Mammary epithelial cell (primary cell): ENCODE results near the gene ABLIM3.

Experiments used
- CTCF ChIP-seq, 2 donors: IDR thresholded peaks in 1 of 2; conservative IDR thresholded peaks in 1 of 2; 2 replicates each; pipeline ENCODE4 v1.5.1; 2011 to 2012; ENCODE audit warnings: inconsistent platforms in 2 of 2, low read length in 2 of 2, mild to moderate bottlenecking in 2 of 2, control low read depth in 1 of 2, low read depth in 1 of 2; ENCODE audit not compliant: insufficient read depth in 1 of 2; ENCODE audit errors: extremely low read depth in 1 of 2
- EZH2 ChIP-seq: IDR thresholded peaks from 2 replicates; pipeline ENCODE4 v1.6.1; 2012; ENCODE audit warnings: low read length, inconsistent platforms, borderline replicate concordance

GRCh38 chr5:149129181-149129580 lies 12.1 kb upstream of the ABLIM3 start:
- TF ChIP-seq CTCF (conservative IDR thresholded peaks at IDR 0.05 in 1 of 2, IDR thresholded peaks at IDR 0.05 in 1 of 2; ENCODE audit: extremely low read depth in 1 of 2, insufficient read depth in 1 of 2, low read depth in 1 of 2, low read length in 2 of 2) (no peak), EZH2 (no peak)
